Measurements from ENCODE around the gene NUMB. TPM values are rescaled to one million over a fixed set of nuclear protein-coding genes. Genes with fewer than 3 reads are reported as not detected.

Gene NUMB
- total RNA-seq (2021), result 42.0 to 54.0 TPM (median 53.8 TPM) in 3 replicates
- percentile 73 among the genes with signal in this experiment for Bru-seq, nascent RNA
- long read RNA-seq, experiment 1, transcript NUMB-215 (12 exons, 3,037 nt), result minor isoform, 22 of 252 reads
- long read RNA-seq, experiment 1, transcript NUMB-213 (13 exons, 3,588 nt), result major isoform, 34 of 252 reads
- long read RNA-seq, experiment 1, transcript NUMB-225 (12 exons, 3,547 nt), result minor isoform, 15 of 252 reads
- long read RNA-seq, experiment 1, transcript NUMB-211 (11 exons, 3,607 nt), result minor isoform, 13 of 252 reads
- long read RNA-seq, experiment 1, partial matches to known transcripts, result 22 of 252 reads
- long read RNA-seq, experiment 1, other reads (novel, unspliced or antisense), result 143 of 252 reads
- long read RNA-seq, experiment 2, partial matches to known transcripts, result 11 of 56 reads
- long read RNA-seq, experiment 2, other reads (novel, unspliced or antisense), result 43 of 56 reads
- long read RNA-seq, experiment 3, partial matches to known transcripts, result 2 of 18 reads
- long read RNA-seq, experiment 3, other reads (novel, unspliced or antisense), result 12 of 18 reads

DNA sequence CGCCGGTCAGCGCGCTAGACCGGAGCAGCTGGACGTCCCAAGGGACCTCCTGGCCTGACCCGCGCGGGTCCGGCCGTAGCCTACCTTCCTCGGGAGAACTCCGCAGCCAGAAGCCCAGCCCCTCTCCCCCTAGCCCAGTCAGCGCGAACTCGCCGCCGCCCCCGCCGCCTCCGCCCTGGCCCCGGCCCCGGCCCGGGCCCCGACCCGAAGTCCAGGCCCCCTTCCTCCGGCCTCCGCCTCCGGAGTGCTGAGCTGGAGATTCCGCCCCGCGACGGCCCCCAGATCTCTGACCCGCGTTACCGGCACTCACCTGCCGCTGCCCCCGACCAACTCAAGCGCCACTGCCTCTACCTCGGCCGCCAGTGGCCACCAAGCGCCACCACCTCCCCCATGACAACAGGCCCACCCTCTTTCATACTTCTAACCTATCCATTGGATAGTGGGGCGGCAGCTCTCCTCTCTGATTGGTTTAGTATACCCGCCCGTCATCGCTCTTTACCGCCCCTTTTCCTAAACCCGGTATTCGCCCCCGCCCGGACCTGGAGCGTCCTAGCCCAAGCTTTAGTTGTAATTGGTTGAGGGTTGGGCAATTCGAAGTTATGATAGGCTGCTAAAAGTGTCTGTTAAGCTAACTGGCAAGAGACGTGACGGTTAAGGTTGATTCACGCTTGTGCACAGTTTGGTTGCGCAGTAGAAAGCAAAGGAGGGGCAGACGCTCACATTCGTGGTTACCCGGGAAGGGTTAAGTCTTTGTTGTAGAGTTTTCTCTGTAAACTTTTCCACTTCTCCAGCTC is at the start of gene NUMB:
NUMB (minus strand) TSS at position 364 of the 794 bp plus-strand sequence. CDS start 102,795 bp downstream, outside the sequence.
- Mint-ChIP-seq H3K9me3 (no peaks in the 10 kb centered on the region), H3K27ac (peak within 1 kb of the TSS; percentile 97), H3K4me3 (peak within 1 kb of the TSS; percentile 89), H3K27me3 (ENCODE audit: low read depth) (no peaks in the 10 kb centered on the region; the same call in 1 of the 2 replicates), H3K36me3 (no peaks in the 10 kb centered on the region), H3K4me1 (peaks cover 41% of the 10 kb centered on the region)
- TF ChIP-seq ZNF232 (CRISPR knock-in tag; IDR thresholded peaks at IDR 0.05) (peak; percentile 79; the same call in 1 of the 2 replicates), MXD4 (CRISPR knock-in tag; IDR thresholded peaks at IDR 0.05; ENCODE audit: borderline replicate concordance) (no peak), NFYB (CRISPR knock-in tag; conservative IDR thresholded peaks at IDR 0.05; ENCODE audit: low read depth) (peak; percentile 97), HMGXB4 (CRISPR knock-in tag; IDR thresholded peaks at IDR 0.05) (peak; percentile 85; the same call in 1 of the 2 replicates), GABPB1 (CRISPR knock-in tag; IDR thresholded peaks at IDR 0.05) (peak; percentile 17; the same call in 1 of the 2 replicates), ETV6 (CRISPR knock-in tag; IDR thresholded peaks at IDR 0.05) (0 out of 2 replicates have a peak, but pooled peaks have one; percentile 23), FOXK1 (CRISPR knock-in tag; IDR thresholded peaks at IDR 0.05) (peak; percentile 91), ZNF263 (CRISPR knock-in tag; IDR thresholded peaks at IDR 0.05; ENCODE audit: low read depth) (no peak), ZNF396 (CRISPR knock-in tag; IDR thresholded peaks at IDR 0.05; ENCODE audit: borderline replicate concordance) (no peak), SP1 (CRISPR knock-in tag; conservative IDR thresholded peaks at IDR 0.05) (0 out of 2 replicates have a peak, but pooled peaks have one; percentile 91), FOXP4 (CRISPR knock-in tag; IDR thresholded peaks at IDR 0.05) (0 out of 2 replicates have a peak, but pooled peaks have one; percentile 25)
- TF ChIP-seq, protein P1, sequence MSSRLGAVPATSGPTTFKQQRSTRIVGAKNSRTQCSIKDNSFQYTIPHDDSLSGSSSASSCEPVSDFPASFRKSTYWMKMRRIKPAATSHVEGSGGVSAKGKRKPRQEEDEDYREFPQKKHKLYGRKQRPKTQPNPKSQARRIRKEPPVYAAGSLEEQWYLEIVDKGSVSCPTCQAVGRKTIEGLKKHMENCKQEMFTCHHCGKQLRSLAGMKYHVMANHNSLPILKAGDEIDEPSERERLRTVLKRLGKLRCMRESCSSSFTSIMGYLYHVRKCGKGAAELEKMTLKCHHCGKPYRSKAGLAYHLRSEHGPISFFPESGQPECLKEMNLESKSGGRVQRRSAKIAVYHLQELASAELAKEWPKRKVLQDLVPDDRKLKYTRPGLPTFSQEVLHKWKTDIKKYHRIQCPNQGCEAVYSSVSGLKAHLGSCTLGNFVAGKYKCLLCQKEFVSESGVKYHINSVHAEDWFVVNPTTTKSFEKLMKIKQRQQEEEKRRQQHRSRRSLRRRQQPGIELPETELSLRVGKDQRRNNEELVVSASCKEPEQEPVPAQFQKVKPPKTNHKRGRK (CRISPR knock-in tag; IDR thresholded peaks at IDR 0.05; ENCODE audit: borderline replicate concordance), result no peak
- TF ChIP-seq, protein P2, sequence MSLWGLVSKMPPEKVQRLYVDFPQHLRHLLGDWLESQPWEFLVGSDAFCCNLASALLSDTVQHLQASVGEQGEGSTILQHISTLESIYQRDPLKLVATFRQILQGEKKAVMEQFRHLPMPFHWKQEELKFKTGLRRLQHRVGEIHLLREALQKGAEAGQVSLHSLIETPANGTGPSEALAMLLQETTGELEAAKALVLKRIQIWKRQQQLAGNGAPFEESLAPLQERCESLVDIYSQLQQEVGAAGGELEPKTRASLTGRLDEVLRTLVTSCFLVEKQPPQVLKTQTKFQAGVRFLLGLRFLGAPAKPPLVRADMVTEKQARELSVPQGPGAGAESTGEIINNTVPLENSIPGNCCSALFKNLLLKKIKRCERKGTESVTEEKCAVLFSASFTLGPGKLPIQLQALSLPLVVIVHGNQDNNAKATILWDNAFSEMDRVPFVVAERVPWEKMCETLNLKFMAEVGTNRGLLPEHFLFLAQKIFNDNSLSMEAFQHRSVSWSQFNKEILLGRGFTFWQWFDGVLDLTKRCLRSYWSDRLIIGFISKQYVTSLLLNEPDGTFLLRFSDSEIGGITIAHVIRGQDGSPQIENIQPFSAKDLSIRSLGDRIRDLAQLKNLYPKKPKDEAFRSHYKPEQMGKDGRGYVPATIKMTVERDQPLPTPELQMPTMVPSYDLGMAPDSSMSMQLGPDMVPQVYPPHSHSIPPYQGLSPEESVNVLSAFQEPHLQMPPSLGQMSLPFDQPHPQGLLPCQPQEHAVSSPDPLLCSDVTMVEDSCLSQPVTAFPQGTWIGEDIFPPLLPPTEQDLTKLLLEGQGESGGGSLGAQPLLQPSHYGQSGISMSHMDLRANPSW (CRISPR knock-in tag; conservative IDR thresholded peaks at IDR 0.05; ENCODE audit: low read depth), result no peak
- POLR2A ChIA-PET, result interaction anchor here (0.6 to 1.6 kb wide), 8 partner anchors 11 to 332 kb away, joined by 3 to 5 read pairs (median 4); partner anchors contain the start of gene ACOT2
- peak; percentile 95 for ATAC-seq
- CTCF ChIA-PET, result interaction anchor here (0.6 to 3.1 kb wide), 10 partner anchors 13 to 286 kb away, joined by 3 to 26 read pairs (median 4); no protein-coding TSS in a partner anchor
- peak; percentile 98 for DNase-seq (ENCODE audit: low spot score)

All from WTC11 (cell line).